GM21619 (cell line): ENCODE measurements around the gene PCNA.

Experiments
- ATAC-seq: cut with Tn5 transposase; IDR thresholded peaks from one replicate; pipeline ENCODE4 v1.9.1; 2021; ENCODE audit not compliant: unreplicated experiment

Gene PCNA

DNA sequence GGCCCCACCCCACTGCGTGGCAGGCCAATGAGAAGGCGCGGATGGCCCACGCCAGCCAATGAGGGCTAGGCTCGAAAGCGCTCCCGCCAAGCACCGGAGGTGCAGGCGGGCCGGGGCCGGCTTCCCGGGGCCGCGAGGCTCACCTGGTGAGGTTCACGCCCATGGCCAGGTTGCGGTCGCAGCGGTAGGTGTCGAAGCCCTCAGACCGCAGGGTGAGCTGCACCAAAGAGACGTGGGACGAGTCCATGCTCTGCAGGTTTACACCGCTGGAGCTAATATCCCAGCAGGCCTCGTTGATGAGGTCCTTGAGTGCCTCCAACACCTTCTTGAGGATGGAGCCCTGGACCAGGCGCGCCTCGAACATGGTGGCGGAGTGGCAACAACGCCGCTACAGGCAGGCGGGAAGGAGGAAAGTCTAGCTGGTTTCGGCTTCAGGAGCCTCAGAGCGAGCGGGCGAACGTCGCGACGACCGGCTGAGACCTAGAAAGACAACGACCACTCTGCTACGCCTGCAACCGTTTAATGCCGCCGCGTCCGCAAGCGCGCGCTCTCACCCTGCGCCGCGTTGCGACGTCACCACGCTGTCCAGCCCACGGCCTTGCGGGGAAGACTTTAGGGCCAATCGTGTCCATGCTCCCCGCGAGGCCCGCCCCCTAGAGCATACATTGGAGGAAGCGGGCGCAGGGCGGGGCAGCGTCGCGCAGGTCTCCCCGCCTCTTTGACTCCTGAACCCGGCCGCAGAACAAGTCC, at the start of gene PCNA:
Gene PCNA (minus strand): TSS at position 524 of the 750 bp plus-strand sequence. CDS start 160 bp downstream, at position 364.
- peak; percentile 95 for ATAC-seq

- no peak for ATAC-seq
Measured at GRCh38 chr20:5168651-5169396, 49.1 kb upstream of the PCNA start.

- ATAC-seq: no peak
Measured at GRCh38 chr20:5164645-5165625, 45.2 kb upstream of the PCNA start.

DNA sequence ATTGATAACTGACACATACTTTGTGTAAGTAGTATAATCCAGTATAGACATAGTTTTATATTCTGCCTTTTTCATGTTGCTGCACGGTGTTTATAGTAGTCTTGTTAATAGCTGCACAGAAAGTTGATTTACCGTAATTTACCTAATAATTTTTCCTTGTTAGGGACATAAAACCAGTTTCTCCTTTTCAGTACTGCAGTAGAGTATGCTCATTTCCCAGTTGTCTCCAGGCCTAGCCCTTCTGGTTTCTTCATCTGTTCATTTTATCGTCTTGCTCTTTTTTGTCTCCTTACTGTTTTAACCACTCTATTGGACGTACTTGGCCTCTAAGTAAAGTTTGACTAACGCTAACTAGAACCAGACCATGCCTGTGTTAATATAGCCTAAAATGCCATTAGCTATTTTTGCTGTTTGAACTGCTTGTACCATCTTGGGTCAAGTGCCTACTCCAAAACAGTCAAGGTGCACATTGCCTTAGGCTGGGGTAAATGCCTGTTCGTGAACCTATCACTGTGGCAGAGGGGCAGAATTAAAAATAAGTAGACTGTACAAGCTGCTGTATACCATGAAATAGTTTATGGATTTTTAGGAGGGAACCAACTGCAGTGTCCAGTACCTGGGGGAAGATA, 41.9 kb upstream of the PCNA start:
- no peak for ATAC-seq

DNA sequence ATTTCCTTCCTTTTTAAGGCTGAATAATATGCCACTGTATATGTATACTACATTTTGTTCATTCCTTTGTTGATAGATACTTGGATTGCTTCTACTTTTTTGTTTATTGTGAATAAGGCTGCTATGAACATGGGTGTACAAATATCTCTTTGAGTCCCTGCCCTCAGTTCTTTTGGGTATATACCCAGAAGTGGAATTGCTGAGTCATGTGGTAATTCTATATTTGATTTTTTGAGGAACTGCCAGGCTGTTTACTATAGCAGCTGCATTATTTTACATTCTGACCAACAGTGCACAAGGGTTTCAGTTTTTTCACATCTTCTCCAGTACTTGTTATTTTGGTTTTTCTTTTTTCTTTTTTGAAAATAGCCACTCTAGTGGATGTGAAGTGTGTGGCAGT, 41.1 kb upstream of the PCNA start:
- ATAC-seq: no peak

GRCh38 chr20:5159928-5160327, 40.2 kb upstream of the PCNA start:
- no peak for ATAC-seq

DNA sequence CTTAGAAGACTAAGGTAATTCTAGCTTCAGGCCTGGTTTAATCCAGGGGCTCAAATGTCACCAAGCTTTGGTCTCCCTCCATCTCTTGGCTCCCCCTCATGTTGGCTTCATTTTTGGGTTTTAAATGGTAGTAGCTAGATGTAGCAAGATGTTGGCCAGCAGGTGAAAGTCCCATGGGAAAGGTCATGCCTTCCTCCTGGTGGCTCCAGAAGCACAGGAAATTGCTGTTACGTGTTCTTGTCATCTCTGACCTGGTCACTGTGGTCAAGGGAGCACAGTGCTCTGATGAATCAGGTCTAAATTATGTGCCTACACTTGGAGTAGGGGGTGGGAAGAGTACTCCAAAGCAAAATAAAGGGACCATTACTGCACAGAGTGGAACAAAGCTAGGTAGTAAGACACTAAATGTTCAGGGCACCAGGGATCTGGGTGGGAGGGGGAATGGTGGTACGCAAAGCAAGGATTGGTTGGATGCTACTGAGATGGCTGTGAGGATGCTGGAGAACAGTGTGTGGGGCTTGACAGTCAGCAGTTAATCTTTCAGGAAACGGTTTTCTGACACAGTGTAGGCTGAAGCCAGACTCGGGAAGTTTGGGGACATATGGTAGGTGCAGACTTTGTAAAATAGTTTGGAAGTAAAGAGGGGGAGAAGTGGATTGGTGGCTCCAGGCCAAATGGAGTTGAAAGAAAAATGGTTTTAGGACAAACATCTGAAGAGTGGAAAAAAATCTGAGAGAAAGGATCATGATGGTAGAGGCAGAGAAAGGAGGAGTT, 37.1 kb upstream of the PCNA start:
- ATAC-seq: no peak

DNA sequence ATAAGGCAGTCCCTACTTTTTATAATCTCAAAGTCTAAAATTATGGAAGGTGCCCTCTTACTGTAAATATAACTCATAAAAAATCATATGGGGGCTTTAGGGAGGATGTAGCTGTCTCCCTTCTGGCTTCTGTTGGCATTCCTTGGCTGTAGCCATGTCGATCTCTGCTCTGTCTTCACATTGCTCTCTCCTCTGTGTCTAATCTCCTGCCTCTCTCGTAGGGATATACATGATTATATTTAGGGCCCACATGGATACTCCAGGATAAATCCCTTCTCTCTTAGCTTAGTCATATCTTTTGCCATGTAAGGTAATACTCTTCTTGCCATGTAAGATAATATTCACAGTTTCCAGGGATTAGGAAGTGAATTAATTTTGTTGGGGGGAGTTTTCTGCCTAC, 35.6 kb upstream of the PCNA start:
- ATAC-seq: no peak

GRCh38 chr20:5154543-5154925, 34.8 kb upstream of the PCNA start:
- no peak for ATAC-seq

DNA sequence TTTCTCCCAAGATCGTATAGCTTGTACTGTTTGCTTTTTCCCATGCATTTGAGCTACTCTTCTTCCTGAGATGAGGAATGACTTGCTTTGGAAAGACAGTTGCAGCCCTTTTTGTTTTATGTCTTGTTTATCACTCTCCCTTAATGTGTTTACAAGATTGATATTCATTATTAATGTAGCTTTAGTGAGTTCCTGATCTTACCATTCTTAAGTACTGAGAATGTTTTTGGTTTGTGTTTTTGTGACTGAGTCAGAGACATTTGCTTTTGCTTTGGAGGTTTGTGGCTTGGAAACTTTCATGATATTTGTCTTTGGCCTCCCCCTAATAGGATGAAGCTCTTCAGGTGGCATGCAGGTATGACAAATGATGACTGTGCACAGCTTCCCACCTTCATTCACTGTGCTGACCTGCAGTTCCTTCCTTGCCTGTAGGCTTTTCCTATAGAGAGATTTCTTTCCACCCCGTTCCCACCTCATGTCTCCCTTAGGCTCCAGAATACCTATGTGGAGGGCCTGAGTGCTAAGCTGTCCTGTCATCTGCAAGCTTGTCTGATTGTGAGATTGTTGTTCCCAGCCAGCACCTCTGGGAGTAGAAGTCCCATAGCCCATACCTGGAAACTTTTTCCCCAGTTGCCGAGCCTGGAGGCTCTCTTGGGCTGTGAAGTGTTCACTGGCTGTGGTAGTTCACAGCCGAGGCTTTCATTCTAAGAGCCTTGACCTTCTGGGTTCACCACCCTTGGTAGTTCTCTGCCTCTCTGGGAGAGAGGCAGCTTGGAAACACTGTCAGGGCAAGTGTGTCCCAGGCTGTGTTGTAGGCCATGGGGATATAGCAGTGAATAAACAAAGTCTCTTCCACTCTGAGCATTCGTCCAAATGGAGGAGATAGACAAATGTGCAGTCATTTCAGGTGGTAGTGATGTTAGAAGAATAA, 34.1 kb upstream of the PCNA start:
- no peak for ATAC-seq

DNA sequence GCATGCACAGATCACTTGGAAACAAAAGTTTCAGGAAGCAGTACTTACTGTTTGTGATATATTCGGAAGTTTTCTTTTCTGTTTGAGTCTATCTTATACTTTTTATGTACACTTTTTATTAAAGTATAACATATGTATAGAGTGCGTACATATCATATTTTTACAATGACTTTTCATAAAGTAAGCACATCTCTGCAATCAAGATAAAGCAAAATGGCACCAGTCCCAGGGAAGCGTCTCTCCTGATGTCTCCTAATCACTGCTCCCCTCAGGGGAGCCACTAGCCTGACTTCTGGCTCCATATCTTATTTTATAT, 33.4 kb upstream of the PCNA start:
- ATAC-seq: no peak

DNA sequence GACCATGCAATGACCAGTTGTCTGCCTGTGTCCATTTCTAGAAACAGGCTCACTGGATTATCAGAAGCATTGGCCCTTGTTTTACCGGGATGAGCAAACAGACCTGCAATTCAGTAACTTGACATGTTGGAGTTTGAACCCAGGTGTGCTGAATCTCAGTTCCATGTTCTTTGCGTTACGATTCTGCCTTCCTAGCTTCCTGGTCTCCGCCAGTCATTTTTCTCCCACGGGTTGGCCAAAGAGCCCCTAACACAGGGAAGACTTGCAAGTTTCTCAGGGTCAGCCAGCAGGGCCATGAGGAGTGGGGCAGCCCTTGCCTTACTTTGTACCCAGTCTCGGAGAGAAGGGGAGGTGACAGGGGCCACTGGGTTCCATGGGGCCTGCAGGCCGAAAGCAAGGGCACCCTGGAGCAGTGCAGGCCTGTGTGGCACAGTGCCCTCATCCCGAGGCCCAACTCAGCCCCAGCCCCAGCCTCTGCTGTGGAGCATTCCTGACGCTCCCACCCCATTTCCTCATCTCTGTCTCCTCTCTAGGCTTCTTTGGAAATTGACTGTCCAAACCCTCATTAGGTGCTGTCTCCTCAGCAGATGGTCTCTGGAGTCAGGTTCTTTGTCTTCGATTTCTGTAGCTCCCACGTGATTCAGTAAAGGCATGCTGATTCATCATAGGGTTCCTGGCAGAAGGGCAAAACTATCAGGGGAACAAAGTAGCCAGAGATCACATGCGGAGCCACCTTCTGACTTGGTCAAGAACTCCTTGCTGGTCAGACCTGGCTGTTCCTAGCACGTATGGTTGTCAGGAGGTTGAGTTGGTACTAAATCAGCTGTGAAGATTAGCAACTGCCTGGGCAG, 30.7 kb upstream of the PCNA start:
- ATAC-seq: no peak

DNA sequence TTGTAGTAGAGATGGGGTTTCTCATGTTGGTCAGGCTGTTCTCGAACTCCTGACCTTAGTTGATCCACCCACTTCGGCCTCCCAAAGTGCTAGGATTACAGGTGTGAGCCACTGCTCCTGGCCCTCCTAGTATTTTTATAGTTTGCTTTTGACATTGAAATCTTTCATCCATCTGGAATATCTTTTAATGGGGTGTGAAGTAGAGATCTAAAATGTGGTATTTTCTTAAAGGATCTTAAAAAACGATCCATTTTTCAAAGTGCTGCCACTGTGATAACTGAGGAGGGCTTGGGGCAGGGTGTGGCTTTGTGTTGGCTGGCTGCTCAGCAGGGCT, 30.1 kb upstream of the PCNA start:
- no peak for ATAC-seq

DNA sequence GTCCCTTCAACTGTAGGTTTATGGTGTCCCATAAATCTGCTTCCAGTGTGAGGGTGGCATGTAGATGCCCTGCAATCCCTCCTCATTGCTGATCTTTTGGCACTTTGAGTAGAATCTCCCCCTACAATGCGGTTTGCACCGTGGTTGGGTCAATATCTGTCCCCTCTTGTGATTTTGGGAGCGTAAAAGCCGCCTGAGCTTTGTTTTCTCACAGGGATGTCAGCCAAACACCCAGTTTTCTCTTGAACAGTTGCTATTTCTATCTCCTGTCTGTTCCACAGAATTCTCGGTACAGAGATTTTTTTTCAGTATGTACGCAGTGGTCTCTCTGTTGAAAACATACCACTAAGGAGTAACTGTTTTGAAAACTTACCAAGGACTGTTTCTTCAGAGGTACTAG, 28.8 kb upstream of the PCNA start:
- no peak for ATAC-seq

DNA sequence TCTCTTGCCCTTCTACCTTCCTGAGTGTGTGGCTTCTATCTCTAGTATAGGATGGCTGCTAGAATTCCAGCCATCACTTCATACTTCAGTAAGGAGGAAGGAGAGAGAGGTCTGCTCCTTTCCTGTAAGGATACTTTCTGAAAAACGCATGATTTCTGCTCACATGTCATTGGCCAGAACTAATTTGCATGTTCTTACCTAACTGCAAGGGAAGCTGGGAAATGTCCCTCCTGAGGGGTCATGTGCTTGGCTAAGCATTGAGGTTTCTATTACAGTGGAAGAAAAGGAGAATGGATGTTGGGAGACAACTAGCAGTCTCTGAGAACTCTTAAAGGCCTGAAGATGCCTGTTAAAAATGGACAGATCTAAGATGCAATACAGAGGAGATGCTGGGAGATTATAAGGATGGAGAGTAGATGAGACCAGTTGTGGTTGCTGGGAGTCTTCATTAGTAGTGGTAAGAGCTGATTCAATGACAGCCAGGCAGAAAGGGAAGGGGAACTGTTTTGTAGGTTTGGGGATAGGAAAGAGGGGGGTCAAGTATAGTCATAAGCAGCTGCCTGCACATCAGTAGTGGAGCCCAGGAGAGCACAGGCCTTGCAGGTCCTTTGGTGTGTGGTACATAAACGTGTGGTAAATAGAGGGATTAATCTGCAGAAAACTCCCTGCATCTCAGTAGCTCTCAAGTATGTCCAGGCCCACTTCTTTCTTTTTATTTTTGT, 27.3 kb upstream of the PCNA start:
- no peak for ATAC-seq

- no peak for ATAC-seq
Measured at GRCh38 chr20:5146099-5146668, 26.4 kb upstream of the PCNA start.

GRCh38 chr20:5145365-5146098, 25.8 kb upstream of the PCNA start:
- ATAC-seq: no peak
